ENCODE results near the gene CSRP2.

Gene CSRP2

GRCh38 chr12:76871082-76871481, 7.7 kb downstream of the CSRP2 start:
- no peaks in the 10 kb centered on the region for H3K27me3 ChIP-seq (ENCODE audit: low read length)
- no peaks in the 10 kb centered on the region for H3K79me2 ChIP-seq (ENCODE audit: insufficient read depth, low read length)
- H3F3A ChIP-seq (ENCODE audit: insufficient read depth), result no peaks in the 10 kb centered on the region
- H3K9ac ChIP-seq (ENCODE audit: low read length), result no peak overlapping the region
- H3K4me2 ChIP-seq (ENCODE audit: low read depth, low read length, poor library complexity, severe bottlenecking), result no peak overlapping the region
- no peaks in the 10 kb centered on the region for H3K9me2 ChIP-seq (replicated peaks; ENCODE audit: insufficient read depth, low read length)
- no peak overlapping the region for H2AFZ ChIP-seq (ENCODE audit: low read depth, low read length, severe bottlenecking)
- H3K36me3 ChIP-seq (ENCODE audit: low read length), result no peaks in the 10 kb centered on the region
- no peak for TF ChIP-seq EZH2phosphoT487 (conservative IDR thresholded peaks at IDR 0.05; ENCODE audit: low read length)
- TF ChIP-seq, protein P1, sequence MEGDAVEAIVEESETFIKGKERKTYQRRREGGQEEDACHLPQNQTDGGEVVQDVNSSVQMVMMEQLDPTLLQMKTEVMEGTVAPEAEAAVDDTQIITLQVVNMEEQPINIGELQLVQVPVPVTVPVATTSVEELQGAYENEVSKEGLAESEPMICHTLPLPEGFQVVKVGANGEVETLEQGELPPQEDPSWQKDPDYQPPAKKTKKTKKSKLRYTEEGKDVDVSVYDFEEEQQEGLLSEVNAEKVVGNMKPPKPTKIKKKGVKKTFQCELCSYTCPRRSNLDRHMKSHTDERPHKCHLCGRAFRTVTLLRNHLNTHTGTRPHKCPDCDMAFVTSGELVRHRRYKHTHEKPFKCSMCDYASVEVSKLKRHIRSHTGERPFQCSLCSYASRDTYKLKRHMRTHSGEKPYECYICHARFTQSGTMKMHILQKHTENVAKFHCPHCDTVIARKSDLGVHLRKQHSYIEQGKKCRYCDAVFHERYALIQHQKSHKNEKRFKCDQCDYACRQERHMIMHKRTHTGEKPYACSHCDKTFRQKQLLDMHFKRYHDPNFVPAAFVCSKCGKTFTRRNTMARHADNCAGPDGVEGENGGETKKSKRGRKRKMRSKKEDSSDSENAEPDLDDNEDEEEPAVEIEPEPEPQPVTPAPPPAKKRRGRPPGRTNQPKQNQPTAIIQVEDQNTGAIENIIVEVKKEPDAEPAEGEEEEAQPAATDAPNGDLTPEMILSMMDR (IDR thresholded peaks at IDR 0.05; ENCODE audit: insufficient read depth, low read length, poor library complexity, severe bottlenecking), result no peak
- H4K20me1 ChIP-seq (ENCODE audit: low read depth, low read length), result no peaks in the 10 kb centered on the region
- H3K9me3 ChIP-seq (ENCODE audit: insufficient read depth, low read length), result no peaks in the 10 kb centered on the region
- H3K4me3 ChIP-seq (ENCODE audit: insufficient read depth, low read length, poor library complexity, severe bottlenecking), result no peak overlapping the region
- no peak overlapping the region for H3K27ac ChIP-seq (ENCODE audit: low read depth, low read length)

DNA sequence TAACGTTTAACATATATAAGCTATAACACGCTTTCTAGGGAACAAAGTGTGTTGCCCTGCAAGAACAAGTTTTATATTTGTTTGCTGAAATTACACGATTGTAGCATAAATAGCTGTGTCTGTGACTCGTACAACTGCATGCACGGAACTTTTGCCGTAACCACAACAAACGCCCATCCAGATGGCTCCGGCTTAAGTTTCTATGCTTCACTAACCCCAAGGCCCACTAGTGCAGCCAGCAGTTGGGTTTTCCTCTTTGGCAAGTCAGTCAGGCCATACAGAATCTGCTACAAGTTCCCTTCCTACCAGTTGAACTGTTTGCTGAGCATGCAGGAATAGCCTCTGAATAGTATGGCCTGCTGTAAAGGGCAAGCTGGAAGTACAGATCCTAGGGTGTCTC, 12.1 kb downstream of the CSRP2 start:
- no peaks in the 10 kb centered on the region for H3K9me3 ChIP-seq (ENCODE audit: insufficient read depth, low read length)
- H3K27ac ChIP-seq (ENCODE audit: low read depth, low read length), result no peak overlapping the region
- H4K20me1 ChIP-seq (ENCODE audit: low read depth, low read length), result no peaks in the 10 kb centered on the region
- no peak overlapping the region for H3K9ac ChIP-seq (ENCODE audit: low read length)
- no peaks in the 10 kb centered on the region for H3K27me3 ChIP-seq (ENCODE audit: low read length)
- H3K36me3 ChIP-seq (ENCODE audit: low read length), result no peaks in the 10 kb centered on the region
- no peaks in the 10 kb centered on the region for H3K79me2 ChIP-seq (ENCODE audit: insufficient read depth, low read length)
- no peaks in the 10 kb centered on the region for H3K9me2 ChIP-seq (replicated peaks; ENCODE audit: insufficient read depth, low read length)
- H3K4me3 ChIP-seq (ENCODE audit: insufficient read depth, low read length, poor library complexity, severe bottlenecking), result no peak overlapping the region
- no peak overlapping the region for H2AFZ ChIP-seq (ENCODE audit: low read depth, low read length, severe bottlenecking)
- H3F3A ChIP-seq (ENCODE audit: insufficient read depth), result no peaks in the 10 kb centered on the region
- no peak overlapping the region for H3K4me2 ChIP-seq (ENCODE audit: low read depth, low read length, poor library complexity, severe bottlenecking)
- TF ChIP-seq, protein P1 (IDR thresholded peaks at IDR 0.05; ENCODE audit: insufficient read depth, low read length, poor library complexity, severe bottlenecking), result no peak
- no peak for TF ChIP-seq EZH2phosphoT487 (conservative IDR thresholded peaks at IDR 0.05; ENCODE audit: low read length)

GRCh38 chr12:76866151-76866567, 12.7 kb downstream of the CSRP2 start:
- Histone ChIP-seq H3K4me3 (ENCODE audit: insufficient read depth, low read length, poor library complexity, severe bottlenecking) (no peak overlapping the region), H3K79me2 (ENCODE audit: insufficient read depth, low read length) (no peaks in the 10 kb centered on the region), H3F3A (ENCODE audit: insufficient read depth) (no peaks in the 10 kb centered on the region), H3K4me2 (ENCODE audit: low read depth, low read length, poor library complexity, severe bottlenecking) (no peak overlapping the region), H2AFZ (ENCODE audit: low read depth, low read length, severe bottlenecking) (no peak overlapping the region), H3K36me3 (ENCODE audit: low read length) (no peaks in the 10 kb centered on the region), H3K9me3 (ENCODE audit: insufficient read depth, low read length) (no peaks in the 10 kb centered on the region), H4K20me1 (ENCODE audit: low read depth, low read length) (no peaks in the 10 kb centered on the region), H3K27ac (ENCODE audit: low read depth, low read length) (no peak overlapping the region), H3K9ac (ENCODE audit: low read length) (no peak overlapping the region), H3K9me2 (replicated peaks; ENCODE audit: insufficient read depth, low read length) (no peaks in the 10 kb centered on the region), H3K27me3 (ENCODE audit: low read length) (no peaks in the 10 kb centered on the region)
- TF ChIP-seq, protein P1 (IDR thresholded peaks at IDR 0.05; ENCODE audit: insufficient read depth, low read length, poor library complexity, severe bottlenecking), result no peak
